Activated effector memory CD4-positive, alpha-beta T cell treated with Interleukin-2 at 50 U/mL for 16 hours (primary cell): ENCODE data around the gene ACOX2.

Experiments
- DNase-seq: peaks from one replicate; pipeline ENCODE4 v3.0.0-alpha.2; 2020

The ACOX2 gene

GRCh38 chr3:58566398-58567250, 29.6 kb upstream of the ACOX2 start:
- no peak for DNase-seq

GRCh38 chr3:58565621-58566397, 28.8 kb upstream of the ACOX2 start:
- no peak for DNase-seq

- DNase-seq, result no peak
These were observed 27.6 kb upstream of the ACOX2 start for GRCh38 chr3:58564456-58565160.

- no peak for DNase-seq
These were observed 27.1 kb upstream of the ACOX2 start for GRCh38 chr3:58564054-58564453.

GRCh38 chr3:58563386-58564035, 26.5 kb upstream of the ACOX2 start:
- no peak for DNase-seq

GRCh38 chr3:58562498-58562897, 25.5 kb upstream of the ACOX2 start:
- no peak for DNase-seq

- no peak for DNase-seq
These were observed 23.9 kb upstream of the ACOX2 start for GRCh38 chr3:58560771-58561311.

- DNase-seq, result no peak
These were observed 22.6 kb upstream of the ACOX2 start for GRCh38 chr3:58559586-58559985.

- DNase-seq, result no peak
These were observed 20.5 kb upstream of the ACOX2 start for GRCh38 chr3:58557491-58557890.

- no peak for DNase-seq
These were observed 19.8 kb upstream of the ACOX2 start for GRCh38 chr3:58556761-58557221.

- DNase-seq, result no peak
These were observed 19.0 kb upstream of the ACOX2 start for GRCh38 chr3:58556001-58556400.

GRCh38 chr3:58555203-58555602, 18.2 kb upstream of the ACOX2 start:
- no peak for DNase-seq

GRCh38 chr3:58553003-58553402, 16.0 kb upstream of the ACOX2 start:
- DNase-seq, result no peak

GRCh38 chr3:58551636-58552180, 14.7 kb upstream of the ACOX2 start:
- DNase-seq, result no peak

GRCh38 chr3:58544541-58544940, 7.6 kb upstream of the ACOX2 start:
- no peak for DNase-seq

GRCh38 chr3:58540176-58540858, 3.3 kb upstream of the ACOX2 start:
- DNase-seq, result no peak

- DNase-seq, result no peak
These were observed 2.6 kb upstream of the ACOX2 start for GRCh38 chr3:58539626-58540025.

GRCh38 chr3:58537412-58538301, 667 bp upstream of the ACOX2 start:
- DNase-seq, result no peak

GRCh38 chr3:58535531-58536500, 1.2 kb downstream of the ACOX2 start:
- no peak for DNase-seq
